Pancreas (tissue), 10 donors: ENCODE data around the gene BCAS4. TPM values are rescaled to one million over a fixed set of nuclear protein-coding genes. Genes with fewer than 3 reads are reported as not detected.
A peak's percentile ranks its signal among the peaks of the same experiment; 100 is the strongest.

ENCODE experiments used
- ATAC-seq, 4 donors: fragments of 200-7000 bp; cut with Tn5 transposase; one replicate each; pipeline versions ENCODE4 v1.8.0 to v1.9.1; 2020; ENCODE audit warnings: mild to moderate bottlenecking in 4 of 4, moderate library complexity in 4 of 4
- DNase-seq, 6 donors: peaks; one replicate each; pipeline ENCODE4 v3.0.0-alpha.2; 2020
- FAIRE-seq: peaks from 2 replicates; lab custom pipeline; 2012; peaks lifted over from hg19 to GRCh38; lab: Jason Lieb, UNC
- H3K27ac ChIP-seq, 4 donors: fragments of 200-600 bp; sonication (generic); 1 replicate in 3 of 4; 2 replicates in 1 of 4; pipeline versions ENCODE4 v1.5.0 to v1.8.0; 2020
- H3K27me3 ChIP-seq, 4 donors: fragments of 200-600 bp; one replicate each; pipeline ENCODE4 v1.8.0; 2021
- H3K36me3 ChIP-seq, 3 donors: fragments of 200-600 bp; sonication (generic) in 1 of 3; one replicate each; pipeline versions ENCODE4 v1.5.0 to v1.8.0; 2020 to 2021
- H3K4me1 ChIP-seq, 3 donors: fragments of 200-600 bp; one replicate each; pipeline ENCODE4 v1.8.0; 2021
- H3K4me3 ChIP-seq, 4 donors: fragments of 200-600 bp; sonication (generic) in 2 of 4; one replicate each; pipeline versions ENCODE4 v1.5.0 to v1.8.0; 2020 to 2021
- H3K9me3 ChIP-seq, 4 donors: fragments of 200-600 bp; one replicate each; pipeline ENCODE4 v1.8.0; 2021
- CTCF ChIP-seq, 4 donors: fragments of 200-600 bp; sonication (generic) in 3 of 4; IDR thresholded peaks; one replicate each; pipeline versions ENCODE4 v1.5.0 to v1.8.0; 2021; ENCODE audit warnings: antibody characterized with exemption in 4 of 4
- WGBS, 2 donors: extraction: QIAGEN DNeasy Blood & Tissue Kit; methylation state at CpG; one replicate each; pipeline ENCODE4 v1.1.7; 2013; 5-methylcytosine and 5-hydroxymethylcytosine counted together
- intact Hi-C, 3 donors: fragments of 100-400 bp; cut with DNase I; formaldehyde crosslinking; loops; one replicate each; pipeline versions ENCODE4 v1.11.1 to v1.14.2; 2022
- polyA plus RNA-seq, 2 donors: library from polyadenylated mRNA; stranded (reverse); fragments of 200-250 nt; gene quantifications; one replicate each; pipeline ENCODE4 v1.2.3, GENCODE V29; 2013
- total RNA-seq, 6 donors: library from RNA; stranded (reverse); fragmentation: NEBNext Ultra II Directional in 4 of 6; extraction: Animal tissue kit (Norgen Biotek cat#: 25700) in 4 of 6; gene quantifications; one replicate each; pipeline versions ENCODE4 v1.2.1 to v1.2.4, GENCODE V29; 2021 to 2023
- donor health status: healthy with polysubstance abuse.
- donor health status: DM: no; HTN: no; CAD: no; lungs with moderate emphysema.
- donor health status: DM: no; HTN: no; CAD: no.
- donor health status: control.
- donor health status: control.
- donor health status: Bipolar disorder and iron deficiency.
- donor health status: DM: yes; HTN: yes; CAD: no.
- donor health status: DM: no; HTN: no; CAD: no.
- donor health status: DM: no; HTN: no; CAD: no.
- donor health status: DM: yes; HTN: yes; CAD: no.

Gene BCAS4
- total and polyA plus RNA-seq, 8 donors: 0.85 to 4.8 (median 1.9) TPM

GRCh38 chr20:50783903-50784302 is 11.0 kb upstream of the BCAS4 start:
- ATAC-seq (no peak), FAIRE-seq (no peak), DNase-seq (no peak)
- 68 to 82% methylated on average over 6 of the region's 6 CpGs for WGBS, 2 donors
- intact Hi-C loops: no loop called here
- no peak overlapping the region for H3K27ac ChIP-seq
- H3K27me3 ChIP-seq: no peaks in the 10 kb centered on the region
- H3K4me3 ChIP-seq: no peak overlapping the region
- H3K9me3 ChIP-seq: no peaks in the 10 kb centered on the region
- H3K4me1 ChIP-seq: no peaks in the 10 kb centered on the region
- TF ChIP-seq CTCF (IDR thresholded peaks at IDR 0.05): no peak
- H3K36me3 ChIP-seq: no peaks in the 10 kb centered on the region

- TF ChIP-seq CTCF (IDR thresholded peaks at IDR 0.05): no peak
- H3K27ac ChIP-seq: no peak overlapping the region
- ATAC-seq (no peak), DNase-seq (no peak), FAIRE-seq (no peak)
- no peaks in the 10 kb centered on the region for H3K36me3 ChIP-seq
- H3K4me1 ChIP-seq: no peaks in the 10 kb centered on the region
- no peaks in the 10 kb centered on the region for H3K27me3 ChIP-seq
- 78 to 89% methylated on average over 4 of the region's 4 CpGs for WGBS, 2 donors
- H3K4me3 ChIP-seq: no peak overlapping the region
- no peaks in the 10 kb centered on the region for H3K9me3 ChIP-seq
- intact Hi-C loops: no loop called here
These were observed 10.4 kb upstream of the BCAS4 start for GRCh38 chr20:50784464-50784863.

- DNase-seq (no peak), FAIRE-seq (no peak), ATAC-seq (no peak)
- no peaks in the 10 kb centered on the region for H3K27me3 ChIP-seq
- no peak overlapping the region for H3K4me3 ChIP-seq
- no peaks in the 10 kb centered on the region for H3K36me3 ChIP-seq
- no peak for TF ChIP-seq CTCF (IDR thresholded peaks at IDR 0.05)
- H3K27ac ChIP-seq: no peak overlapping the region
- no peaks in the 10 kb centered on the region for H3K9me3 ChIP-seq
- H3K4me1 ChIP-seq: peaks cover 0 to 7% (median 4%) of the 10 kb centered on the region in 3 donors
- WGBS, 2 donors: 86% methylated on average over 9 of the region's 9 CpGs
- intact Hi-C loops: no loop called here
These were observed 8.2 kb upstream of the BCAS4 start for GRCh38 chr20:50786703-50787102.

- ATAC-seq (no peak), FAIRE-seq (no peak), DNase-seq (no peak)
- Histone ChIP-seq H3K9me3 (no peaks in the 10 kb centered on the region), H3K4me3 (no peak overlapping the region), H3K4me1 (peaks cover 0 to 7% (median 4%) of the 10 kb centered on the region in 3 donors), H3K27ac (no peak overlapping the region), H3K36me3 (no peaks in the 10 kb centered on the region), H3K27me3 (no peaks in the 10 kb centered on the region)
- TF ChIP-seq CTCF (IDR thresholded peaks at IDR 0.05): no peak
- intact Hi-C loops: no loop called here
- 82 to 87% methylated on average over 2 of the region's 2 CpGs for WGBS, 2 donors
These were observed 7.7 kb upstream of the BCAS4 start for GRCh38 chr20:50787181-50787580.

GRCh38 chr20:50788045-50788991 is 6.5 kb upstream of the BCAS4 start:
- Histone ChIP-seq H3K27ac (no peak overlapping the region), H3K4me3 (no peak overlapping the region), H3K36me3 (no peaks in the 10 kb centered on the region), H3K4me1 (peaks cover 0 to 7% (median 4%) of the 10 kb centered on the region in 3 donors), H3K27me3 (no peaks in the 10 kb centered on the region), H3K9me3 (no peaks in the 10 kb centered on the region)
- FAIRE-seq (no peak), DNase-seq (peak in 2 of 6 donors; percentile 19 to 48), ATAC-seq (peak in 2 of 4 donors; percentile 30 to 41)
- intact Hi-C loops: no loop called here
- 51 to 54% methylated on average over 18 of the region's 18 CpGs for WGBS, 2 donors
- no peak for TF ChIP-seq CTCF (IDR thresholded peaks at IDR 0.05)
